DND-41 (cell line): Measurements from ENCODE around the gene NFIA.

Experiments
- ATAC-seq: fragments of 200-7000 bp; cut with Tn5 transposase; 3 replicates; pipeline ENCODE4 v1.9.1; 2021; ENCODE audit warnings: low read depth; ENCODE audit not compliant: insufficient read depth
- DNase-seq: peaks from one replicate; pipeline ENCODE4 v3.0.0-alpha.2; 2020
- H2AFZ ChIP-seq: 2 replicates; pipeline ENCODE4 v1.6.0; 2012; ENCODE audit warnings: low read depth, low read length
- H3K27ac ChIP-seq: 2 replicates; pipeline ENCODE4 v1.5.1; 2012; ENCODE audit warnings: low read length, inconsistent platforms
- H3K27me3 ChIP-seq: fragments of 200-600 bp; sonication (generic); 2 replicates; pipeline ENCODE4 v1.6.0; 2012; ENCODE audit warnings: low read length, mild to moderate bottlenecking, inconsistent platforms; ENCODE audit not compliant: insufficient read depth, poor library complexity
- H3K36me3 ChIP-seq: 2 replicates; pipeline ENCODE4 v1.5.1; 2012; ENCODE audit warnings: low read length, inconsistent platforms; ENCODE audit not compliant: insufficient read depth
- H3K4me1 ChIP-seq: 2 replicates; pipeline ENCODE4 v1.5.1; 2012; ENCODE audit warnings: mild to moderate bottlenecking, low read length; ENCODE audit not compliant: insufficient read depth
- H3K4me2 ChIP-seq: 2 replicates; pipeline ENCODE4 v1.6.0; 2012; ENCODE audit warnings: mild to moderate bottlenecking, moderate library complexity, low read length, inconsistent platforms; ENCODE audit not compliant: insufficient read depth
- H3K4me3 ChIP-seq, 2 experiments: fragments of 200-600 bp in 1 of 2; shearing (Covaris generic) in 1 of 2; 2 replicates each; pipeline ENCODE4 v1.5.1; 2012 to 2016; ENCODE audit warnings: inconsistent platforms in 2 of 2, low read length in 2 of 2, mild to moderate bottlenecking in 2 of 2, low read depth in 1 of 2, moderate library complexity in 1 of 2
- H3K79me2 ChIP-seq: 2 replicates; pipeline ENCODE4 v1.6.0; 2012; ENCODE audit warnings: low read length, inconsistent platforms; ENCODE audit not compliant: insufficient read depth
- H3K9ac ChIP-seq: 2 replicates; pipeline ENCODE4 v1.6.0; 2012; ENCODE audit warnings: low read depth, mild to moderate bottlenecking, inconsistent platforms, low read length, moderate library complexity
- H3K9me3 ChIP-seq: 2 replicates; pipeline ENCODE4 v1.5.1; 2012; ENCODE audit warnings: low read length, moderate library complexity, mild to moderate bottlenecking, inconsistent platforms; ENCODE audit not compliant: insufficient read depth, severe bottlenecking
- H4K20me1 ChIP-seq: 2 replicates; pipeline ENCODE4 v1.6.0; 2012; ENCODE audit warnings: low read length; ENCODE audit not compliant: insufficient read depth
- EZH2 ChIP-seq: IDR thresholded peaks from 3 replicates; pipeline ENCODE4 v1.6.1; 2012; ENCODE audit warnings: borderline replicate concordance, low read depth, mild to moderate bottlenecking, moderate library complexity, low read length, inconsistent platforms; ENCODE audit not compliant: severe bottlenecking
- TF ChIP-seq, protein P1 (sequence below): IDR thresholded peaks from 2 replicates; pipeline ENCODE4 v1.5.1; 2012; ENCODE audit warnings: borderline replicate concordance, low read length, moderate library complexity, mild to moderate bottlenecking; ENCODE audit not compliant: poor library complexity, severe bottlenecking; ENCODE audit errors: extremely low read depth

NFIA gene

DNA sequence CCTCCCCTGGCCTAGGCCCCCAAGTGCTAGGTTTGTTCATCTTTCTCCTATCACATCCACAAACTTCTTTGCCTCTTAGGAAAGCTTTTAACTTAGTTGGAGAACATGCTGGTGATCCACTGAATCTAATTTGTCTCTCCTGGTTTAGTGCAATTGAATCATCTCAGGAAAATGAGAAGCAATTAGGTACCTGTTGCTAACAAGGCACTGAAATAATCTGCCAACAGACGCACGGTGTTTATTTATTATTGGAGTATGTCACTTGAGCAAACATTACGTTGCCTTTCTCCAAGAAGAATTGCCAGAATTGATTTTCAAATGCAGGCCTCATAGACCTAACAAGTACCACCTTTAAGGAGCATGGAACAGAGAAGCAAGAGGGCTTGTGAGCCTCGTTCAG is 309.4 kb downstream of the NFIA start:
- Histone ChIP-seq H2AFZ (no peak overlapping the region; the same call in 1 of the 2 replicates), H4K20me1 (no peaks in the 10 kb centered on the region), H3K79me2 (no peaks in the 10 kb centered on the region), H3K4me1 (no peaks in the 10 kb centered on the region), H3K4me3 (no peak overlapping the region), H3K9me3 (no peaks in the 10 kb centered on the region), H3K27me3 (no peaks in the 10 kb centered on the region), H3K9ac (no peak overlapping the region), H3K36me3 (no peaks in the 10 kb centered on the region), H3K4me2 (no peak overlapping the region), H3K27ac (no peak overlapping the region)
- ATAC-seq (no peak), DNase-seq (no peak)
- TF ChIP-seq, protein P1, sequence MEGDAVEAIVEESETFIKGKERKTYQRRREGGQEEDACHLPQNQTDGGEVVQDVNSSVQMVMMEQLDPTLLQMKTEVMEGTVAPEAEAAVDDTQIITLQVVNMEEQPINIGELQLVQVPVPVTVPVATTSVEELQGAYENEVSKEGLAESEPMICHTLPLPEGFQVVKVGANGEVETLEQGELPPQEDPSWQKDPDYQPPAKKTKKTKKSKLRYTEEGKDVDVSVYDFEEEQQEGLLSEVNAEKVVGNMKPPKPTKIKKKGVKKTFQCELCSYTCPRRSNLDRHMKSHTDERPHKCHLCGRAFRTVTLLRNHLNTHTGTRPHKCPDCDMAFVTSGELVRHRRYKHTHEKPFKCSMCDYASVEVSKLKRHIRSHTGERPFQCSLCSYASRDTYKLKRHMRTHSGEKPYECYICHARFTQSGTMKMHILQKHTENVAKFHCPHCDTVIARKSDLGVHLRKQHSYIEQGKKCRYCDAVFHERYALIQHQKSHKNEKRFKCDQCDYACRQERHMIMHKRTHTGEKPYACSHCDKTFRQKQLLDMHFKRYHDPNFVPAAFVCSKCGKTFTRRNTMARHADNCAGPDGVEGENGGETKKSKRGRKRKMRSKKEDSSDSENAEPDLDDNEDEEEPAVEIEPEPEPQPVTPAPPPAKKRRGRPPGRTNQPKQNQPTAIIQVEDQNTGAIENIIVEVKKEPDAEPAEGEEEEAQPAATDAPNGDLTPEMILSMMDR, result no peak
- TF ChIP-seq EZH2, result no peak

DNA sequence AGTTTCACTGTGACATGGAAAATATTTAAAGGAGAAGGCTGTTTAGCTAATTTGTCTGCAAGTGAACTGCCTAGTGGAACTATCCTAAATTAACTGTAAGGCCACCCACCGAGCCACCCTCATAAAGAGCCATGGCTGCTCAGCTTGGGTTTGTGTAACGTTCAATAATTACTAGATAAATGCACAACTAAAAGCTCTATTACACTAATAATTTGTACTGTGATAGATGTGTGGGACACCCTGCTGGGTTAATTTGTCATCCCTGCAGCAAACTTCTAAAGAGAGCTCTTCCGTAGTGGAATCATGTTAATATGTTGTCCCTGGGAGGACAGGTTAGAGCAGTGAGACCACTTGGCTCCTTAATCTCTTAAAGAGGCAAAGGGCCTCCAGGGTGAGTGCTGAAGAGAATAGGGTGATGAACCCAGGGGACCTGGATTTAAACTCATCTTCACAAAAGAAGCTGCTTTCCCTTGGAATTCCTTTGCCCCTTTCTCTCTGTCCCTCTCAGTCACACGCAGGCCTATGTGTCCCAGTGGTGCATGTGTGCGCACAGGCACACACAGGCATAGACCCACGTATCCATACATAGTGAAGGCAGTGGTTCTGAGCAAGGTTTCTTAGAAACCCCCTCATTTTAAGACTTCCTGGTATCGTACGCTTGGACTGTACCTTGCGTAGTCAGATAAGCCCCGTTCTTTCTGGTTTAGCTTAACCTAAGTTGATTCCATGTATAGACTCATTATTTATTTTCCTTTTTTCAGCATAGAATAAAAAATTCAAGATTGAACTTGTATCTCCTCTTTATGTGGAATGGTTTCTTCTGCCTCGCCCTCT is 310.3 kb downstream of the NFIA start:
- no peak overlapping the region for H2AFZ ChIP-seq
- ATAC-seq, result no peak
- H4K20me1 ChIP-seq, result no peaks in the 10 kb centered on the region
- TF ChIP-seq, protein P1, result no peak
- TF ChIP-seq EZH2, result no peak
- H3K9ac ChIP-seq, result no peak overlapping the region
- no peaks in the 10 kb centered on the region for H3K9me3 ChIP-seq
- no peaks in the 10 kb centered on the region for H3K4me1 ChIP-seq
- H3K36me3 ChIP-seq, result no peaks in the 10 kb centered on the region
- H3K79me2 ChIP-seq, result no peaks in the 10 kb centered on the region
- H3K27ac ChIP-seq, result no peak overlapping the region
- H3K27me3 ChIP-seq, result no peaks in the 10 kb centered on the region
- H3K4me3 ChIP-seq, result no peak overlapping the region
- H3K4me2 ChIP-seq, result no peak overlapping the region
- DNase-seq, result no peak

DNA sequence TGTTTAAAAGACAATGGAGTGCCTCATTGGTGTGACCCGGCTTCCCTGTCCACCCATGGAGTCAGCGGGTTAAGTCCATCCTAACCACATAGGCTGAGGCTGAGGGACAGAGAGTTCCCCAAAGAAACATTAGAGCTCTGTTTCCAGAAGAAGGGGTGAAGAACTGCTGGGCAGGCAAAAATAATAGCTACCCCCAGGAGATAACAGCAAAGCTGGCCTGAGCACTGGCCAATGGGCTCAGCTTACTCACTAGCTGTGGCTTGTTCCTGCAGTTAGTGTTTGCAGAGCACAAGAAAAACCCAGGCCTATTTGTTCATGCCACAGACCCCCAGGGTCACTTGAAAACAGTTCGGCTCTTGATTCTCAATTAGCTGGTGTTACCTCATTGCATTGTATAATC is 311.2 kb downstream of the NFIA start:
- Histone ChIP-seq H3K79me2 (no peaks in the 10 kb centered on the region), H3K4me1 (no peaks in the 10 kb centered on the region), H3K36me3 (no peaks in the 10 kb centered on the region), H3K9me3 (no peaks in the 10 kb centered on the region), H3K4me2 (no peak overlapping the region), H3K27me3 (no peaks in the 10 kb centered on the region), H3K9ac (no peak overlapping the region), H3K27ac (no peak overlapping the region), H2AFZ (no peak overlapping the region), H4K20me1 (no peaks in the 10 kb centered on the region), H3K4me3 (no peak overlapping the region)
- TF ChIP-seq, protein P1, result no peak
- no peak for TF ChIP-seq EZH2
- no peak for ATAC-seq
- no peak for DNase-seq
